CD4-positive, alpha-beta T cell treated with Interleukin-15 for 1 hour (primary cell): ENCODE measurements around the gene FAM174C.

Source experiments
- DNase-seq: peaks from one replicate; pipeline ENCODE4 v3.0.0-alpha.2; 2020

Gene FAM174C

GRCh38 chr19:1275260-1275975 lies at the start of gene FAM174C:
TSS of gene FAM174C (plus strand) at chr19:1275530. CDS start at chr19:1275550, 20 bp downstream.
- peak; percentile 97 for DNase-seq

GRCh38 chr19:1226227-1226518 lies 49.2 kb upstream of the FAM174C start:
- DNase-seq: no peak

GRCh38 chr19:1226522-1227303 lies 48.6 kb upstream of the FAM174C start:
- DNase-seq: no peak

GRCh38 chr19:1227304-1228054 lies 47.9 kb upstream of the FAM174C start:
- DNase-seq: no peak

GRCh38 chr19:1228161-1228957 lies 47.0 kb upstream of the FAM174C start:
- no peak for DNase-seq

- no peak for DNase-seq
Observed at GRCh38 chr19:1229056-1229923, 46.0 kb upstream of the FAM174C start.

- DNase-seq: no peak
Observed at GRCh38 chr19:1229924-1230782, 45.2 kb upstream of the FAM174C start.

GRCh38 chr19:1230783-1231489 lies 44.4 kb upstream of the FAM174C start:
- no peak for DNase-seq

GRCh38 chr19:1231729-1232637 lies 43.3 kb upstream of the FAM174C start:
- DNase-seq: no peak

GRCh38 chr19:1232652-1233072 lies 42.7 kb upstream of the FAM174C start:
- DNase-seq: no peak

- no peak for DNase-seq
Observed at GRCh38 chr19:1233115-1233667, 42.1 kb upstream of the FAM174C start.

GRCh38 chr19:1234051-1234954 lies 41.0 kb upstream of the FAM174C start:
- DNase-seq: no peak

GRCh38 chr19:1234955-1235380 lies 40.4 kb upstream of the FAM174C start:
- no peak for DNase-seq

- DNase-seq: no peak
Observed at GRCh38 chr19:1235625-1236538, 39.4 kb upstream of the FAM174C start.

GRCh38 chr19:1236576-1236975 lies 38.8 kb upstream of the FAM174C start:
- no peak for DNase-seq

- DNase-seq: no peak
Observed at GRCh38 chr19:1237027-1237659, 38.2 kb upstream of the FAM174C start.
